ENCODE data around the gene BPHL.

DNA sequence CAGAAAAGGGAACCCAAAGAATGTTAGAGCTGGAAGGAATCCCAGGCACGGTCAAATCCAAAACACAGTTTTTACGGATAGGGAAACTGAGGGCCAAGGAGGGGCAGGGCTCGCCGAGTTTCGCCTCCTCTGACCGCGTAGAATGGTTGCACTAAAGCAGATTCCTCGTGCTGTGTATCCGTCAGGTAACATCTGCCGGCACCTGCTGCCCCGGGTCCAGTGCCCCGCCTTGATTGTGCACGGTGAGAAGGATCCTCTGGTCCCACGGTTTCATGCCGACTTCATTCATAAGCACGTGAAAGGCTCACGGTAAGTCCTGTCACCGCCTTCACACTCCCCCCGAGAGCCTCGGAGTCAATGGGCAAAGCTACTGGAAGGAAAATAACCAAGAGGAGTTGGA, 21.7 kb downstream of the BPHL start:
- TF ChIP-seq POLR2AphosphoS5 (IDR thresholded peaks at IDR 0.05; ENCODE audit: low read depth, low read length) (no peak), POLR2A (IDR thresholded peaks at IDR 0.05; ENCODE audit: low read depth, low read length) (no peak), TAF1 (IDR thresholded peaks at IDR 0.05; ENCODE audit: low read depth, low read length) (no peak)
